H1 (cell line): Measurements from ENCODE around the gene FMN2. TPM values are rescaled to one million over a fixed set of nuclear protein-coding genes. Genes with fewer than 3 reads are reported as not detected.

Experiments
- CTCF ChIA-PET: fragments of 300-600 bp; sonication (Branson Sonifier 250); formaldehyde crosslinking; loops from one replicate; lab custom pipeline; 2021; ENCODE audit not compliant: partially characterized antibody; lab: Charles Lee
- POLR2A ChIA-PET: fragments of 300-600 bp; sonication (Branson Sonifier 250); formaldehyde crosslinking; loops from one replicate; lab custom pipeline; 2021; ENCODE audit warnings: inconsistent platforms; ENCODE audit not compliant: partially characterized antibody; lab: Charles Lee
- DNase-seq, 2 experiments: peaks; one replicate each; pipeline versions ENCODE4 v3.0.0 to v3.0.0-alpha.2; 2010 to 2022; ENCODE audit warnings: low spot score in 2 of 2, low read depth in 1 of 2, mixed read lengths in 1 of 2
- FAIRE-seq: peaks from 2 replicates; lab custom pipeline; 2011; peaks lifted over from hg19 to GRCh38; lab: Jason Lieb, UNC
- H2AFZ ChIP-seq: 2 replicates; pipeline ENCODE4 v1.8.1; 2012; ENCODE audit warnings: low read length, inconsistent platforms
- H2AK5ac ChIP-seq: 2 replicates; pipeline ENCODE4 v1.6.1; 2013; ENCODE audit warnings: low read depth, low read length
- H2BK120ac ChIP-seq: replicated peaks from 2 replicates; pipeline ENCODE3; 2013; ENCODE audit warnings: low read depth, low read length, inconsistent platforms
- H2BK12ac ChIP-seq: 2 replicates; pipeline ENCODE4 v1.6.1; 2013; ENCODE audit warnings: low read depth, low read length
- H2BK15ac ChIP-seq: 2 replicates; pipeline ENCODE4 v1.6.1; 2013; ENCODE audit warnings: low read length
- H2BK20ac ChIP-seq: 2 replicates; pipeline ENCODE4 v1.6.1; 2013; ENCODE audit warnings: low read length
- H2BK5ac ChIP-seq: 2 replicates; pipeline ENCODE4 v1.6.1; 2013; ENCODE audit warnings: low read depth, low read length
- H3K14ac ChIP-seq: 2 replicates; pipeline ENCODE4 v1.6.1; 2013; ENCODE audit warnings: inconsistent platforms; ENCODE audit not compliant: insufficient read length
- H3K18ac ChIP-seq: 2 replicates; pipeline ENCODE4 v1.6.1; 2013; ENCODE audit warnings: low read length; ENCODE audit errors: extremely low read depth
- H3K23ac ChIP-seq: 2 replicates; pipeline ENCODE4 v1.6.1; 2013; ENCODE audit warnings: inconsistent platforms; ENCODE audit not compliant: insufficient read length
- H3K23me2 ChIP-seq: 2 replicates; pipeline ENCODE4 v1.6.1; 2013; ENCODE audit warnings: low read depth, low read length
- H3K27ac ChIP-seq: 2 replicates; pipeline ENCODE4 v1.6.1; 2011; ENCODE audit warnings: low read depth, low read length, inconsistent platforms
- H3K27me3 ChIP-seq, 4 experiments: replicated peaks in 1 of 4; 1 replicate in 1 of 4; 2 replicates in 3 of 4; pipeline versions ENCODE4 v1.6.1 to v1.8.1; 2011 to 2013; ENCODE audit warnings: low read length in 3 of 4, mild to moderate bottlenecking in 3 of 4, inconsistent platforms in 2 of 4, mixed read lengths in 2 of 4, moderate library complexity in 1 of 4; ENCODE audit not compliant: control insufficient read depth in 3 of 4, insufficient read depth in 3 of 4; ENCODE audit errors: extremely low read depth in 1 of 4
- H3K36me3 ChIP-seq, 4 experiments: 2 replicates each; pipeline versions ENCODE4 v1.6.1 to v1.8.1; 2011 to 2013; ENCODE audit warnings: mild to moderate bottlenecking in 4 of 4, low read length in 3 of 4, moderate library complexity in 2 of 4, control low read depth in 1 of 4, inconsistent platforms in 1 of 4; ENCODE audit not compliant: insufficient read depth in 4 of 4, control insufficient read depth in 2 of 4
- H3K4ac ChIP-seq: replicated peaks from 2 replicates; pipeline ENCODE3; 2013; ENCODE audit warnings: low read length, low read depth, mixed read lengths, inconsistent platforms; ENCODE audit not compliant: insufficient read length
- H3K4me1 ChIP-seq, 4 experiments: replicated peaks in 1 of 4; 1 replicate in 1 of 4; 2 replicates in 3 of 4; pipeline versions ENCODE4 v1.6.1 to v1.8.1; 2011 to 2013; ENCODE audit warnings: low read length in 3 of 4, inconsistent platforms in 2 of 4, mixed read lengths in 1 of 4; ENCODE audit not compliant: insufficient read depth in 4 of 4, control insufficient read depth in 3 of 4
- H3K4me2 ChIP-seq, 2 experiments: 2 replicates each; pipeline versions ENCODE4 v1.6.1 to v1.8.1; 2011 to 2013; ENCODE audit warnings: low read depth in 2 of 2, low read length in 2 of 2, control low read depth in 1 of 2, inconsistent platforms in 1 of 2, mild to moderate bottlenecking in 1 of 2; ENCODE audit not compliant: insufficient read depth in 1 of 2
- H3K4me3 ChIP-seq, 4 experiments: fragments of 200-600, 300-600 bp in 1 of 4; sonication (generic), shearing (Covaris generic), sonication (Bioruptor Twin) in 1 of 4; 2 replicates each; pipeline versions ENCODE4 v1.5.1 to v1.8.1; 2011 to 2016; ENCODE audit warnings: low read length in 4 of 4, low read depth in 3 of 4, control low read depth in 2 of 4, inconsistent platforms in 2 of 4, mild to moderate bottlenecking in 2 of 4, mixed read lengths in 1 of 4, moderate library complexity in 1 of 4; ENCODE audit not compliant: insufficient read depth in 2 of 4; ENCODE audit errors: extremely low read depth in 1 of 4
- H3K56ac ChIP-seq: replicated peaks from 2 replicates; pipeline ENCODE3; 2013; ENCODE audit warnings: low read depth, mild to moderate bottlenecking, mixed read lengths, low read length, inconsistent platforms; ENCODE audit not compliant: insufficient read length
- H3K79me1 ChIP-seq: 2 replicates; pipeline ENCODE4 v1.6.1; 2013; ENCODE audit warnings: low read depth, low read length, control low read depth
- H3K79me2 ChIP-seq, 2 experiments: 2 replicates each; pipeline versions ENCODE4 v1.6.1 to v1.8.1; 2012 to 2013; ENCODE audit warnings: low read length in 2 of 2, mild to moderate bottlenecking in 2 of 2, inconsistent platforms in 1 of 2; ENCODE audit not compliant: insufficient read depth in 2 of 2, control insufficient read depth in 1 of 2
- H3K9ac ChIP-seq, 4 experiments: replicated peaks in 1 of 4; 1 replicate in 1 of 4; 2 replicates in 3 of 4; pipeline versions ENCODE4 v1.6.1 to v1.8.1; 2011 to 2013; ENCODE audit warnings: low read depth in 3 of 4, low read length in 3 of 4, control low read depth in 2 of 4, mild to moderate bottlenecking in 2 of 4, moderate library complexity in 2 of 4, inconsistent platforms in 1 of 4; ENCODE audit errors: extremely low read depth in 1 of 4
- H3K9me3 ChIP-seq, 2 experiments: 2 replicates each; pipeline versions ENCODE4 v1.6.1 to v1.8.1; 2012 to 2013; ENCODE audit warnings: mild to moderate bottlenecking in 2 of 2, moderate library complexity in 2 of 2, control low read depth in 1 of 2, inconsistent platforms in 1 of 2, low read depth in 1 of 2, low read length in 1 of 2, mixed read lengths in 1 of 2; ENCODE audit not compliant: insufficient read depth in 2 of 2
- H4K20me1 ChIP-seq, 2 experiments: replicated peaks in 1 of 2; 2 replicates each; pipeline versions ENCODE3 to v1.8.1; 2011 to 2013; ENCODE audit warnings: inconsistent platforms in 2 of 2, low read length in 2 of 2, mild to moderate bottlenecking in 1 of 2; ENCODE audit not compliant: insufficient read depth in 2 of 2, control insufficient read depth in 1 of 2
- H4K5ac ChIP-seq: 2 replicates; pipeline ENCODE4 v1.6.1; 2013; ENCODE audit warnings: low read length, low read depth, mixed read lengths, inconsistent platforms; ENCODE audit not compliant: insufficient read length
- H4K8ac ChIP-seq: 2 replicates; pipeline ENCODE4 v1.8.0; 2013; ENCODE audit warnings: mild to moderate bottlenecking, moderate library complexity, low read length, inconsistent platforms; ENCODE audit not compliant: insufficient read depth; ENCODE audit errors: extremely low read depth
- H4K91ac ChIP-seq: replicated peaks from 2 replicates; pipeline ENCODE3; 2013; ENCODE audit warnings: low read length, mixed read lengths, inconsistent platforms; ENCODE audit not compliant: insufficient read length
- ATF3 ChIP-seq: IDR thresholded peaks from 2 replicates; pipeline ENCODE4 v1.6.1; 2011; ENCODE audit warnings: low read depth, mild to moderate bottlenecking, low read length; ENCODE audit not compliant: insufficient read depth
- BACH1 ChIP-seq: IDR thresholded peaks from 2 replicates; pipeline ENCODE4 v1.6.1; 2012; ENCODE audit warnings: low read length, improper control_type of control experiment
- CHD1 ChIP-seq: IDR thresholded peaks from 2 replicates; pipeline ENCODE4 v1.6.1; 2012; ENCODE audit warnings: low read depth, low read length, improper control_type of control experiment
- CREB1 ChIP-seq: IDR thresholded peaks from 2 replicates; pipeline ENCODE4 v1.6.1; 2012; ENCODE audit warnings: inconsistent platforms
- EP300 ChIP-seq, 2 experiments: IDR thresholded peaks; 1 replicate in 1 of 2; 2 replicates in 1 of 2; pipeline ENCODE4 v1.6.1; 2011 to 2012; ENCODE audit warnings: low read depth in 2 of 2, low read length in 2 of 2, mild to moderate bottlenecking in 2 of 2, borderline replicate concordance in 1 of 2, inconsistent platforms in 1 of 2, moderate library complexity in 1 of 2
- KDM4A ChIP-seq: IDR thresholded peaks from one replicate; pipeline ENCODE4 v1.7.1; 2012; ENCODE audit warnings: low read depth, mild to moderate bottlenecking, moderate library complexity, low read length, inconsistent platforms; ENCODE audit not compliant: severe bottlenecking
- MAX ChIP-seq: IDR thresholded peaks from 2 replicates; pipeline ENCODE4 v1.6.1; 2012; ENCODE audit warnings: inconsistent platforms
- NANOG ChIP-seq: IDR thresholded peaks from 2 replicates; pipeline ENCODE4 v1.6.1; 2011; ENCODE audit warnings: low read length, low read depth, mild to moderate bottlenecking, inconsistent platforms; ENCODE audit not compliant: insufficient read depth, poor library complexity, severe bottlenecking
- RAD21 ChIP-seq, 2 experiments: IDR thresholded peaks in 1 of 2; conservative IDR thresholded peaks in 1 of 2; 2 replicates each; pipeline ENCODE4 v1.6.1; 2011; ENCODE audit warnings: low read depth in 2 of 2, low read length in 2 of 2, improper control_type of control experiment in 1 of 2, inconsistent platforms in 1 of 2, mild to moderate bottlenecking in 1 of 2, moderate library complexity in 1 of 2
- RFX5 ChIP-seq: IDR thresholded peaks from 2 replicates; pipeline ENCODE4 v1.6.1; 2011; ENCODE audit warnings: low read depth, low read length, improper control_type of control experiment, borderline replicate concordance
- SP1 ChIP-seq: IDR thresholded peaks from 2 replicates; pipeline ENCODE4 v1.6.1; 2011; ENCODE audit warnings: low read depth, low read length
- SP2 ChIP-seq: IDR thresholded peaks from 2 replicates; pipeline ENCODE4 v1.6.1; 2012; ENCODE audit warnings: mild to moderate bottlenecking, low read length, inconsistent platforms
- TAF1 ChIP-seq: IDR thresholded peaks from 2 replicates; pipeline ENCODE4 v1.6.1; 2011; ENCODE audit warnings: mild to moderate bottlenecking, low read depth, low read length
- TEAD4 ChIP-seq: IDR thresholded peaks from 2 replicates; pipeline ENCODE4 v1.6.1; 2012; ENCODE audit warnings: low read depth, low read length, inconsistent platforms, mixed read lengths
- WGBS, 2 experiments: shearing (Covaris generic) in 1 of 2; methylation state at CpG; one replicate each; pipeline versions ENCODE4 v1.1.6 to v1.1.7; 2013 to 2015; ENCODE audit warnings: low lambda C conversion rate in 2 of 2, mixed read lengths in 2 of 2, inconsistent platforms in 1 of 2, low coverage in 1 of 2, missing lambda C conversion rate in 1 of 2; ENCODE audit not compliant: insufficient replicate concordance in 2 of 2, insufficient coverage in 1 of 2, insufficient read length in 1 of 2; ENCODE audit errors: extremely low coverage in 1 of 2, missing lambda C conversion rate in 1 of 2; 5-methylcytosine and 5-hydroxymethylcytosine counted together
- polyA plus RNA-seq, 7 experiments: library from polyadenylated mRNA; depleted of rRNA in 3 of 7; stranded (reverse) in 5 of 7; unstranded in 2 of 7; fragments of >200 nt in 5 of 7; fragments of 200-250 nt in 2 of 7; gene quantifications; 1 replicate in 5 of 7; 2 replicates in 1 of 7; 4 replicates in 1 of 7; pipeline versions ENCODE4 v1.2.1 to v1.2.3, GENCODE V29; 2011 to 2013; ENCODE audit warnings: missing spikeins in 2 of 7, mixed read lengths in 2 of 7
- total RNA-seq: library from RNA; stranded (reverse); fragmentation: NEBNext Ultra II Directional; extraction: Animal tissue kit (Norgen Biotek cat#: 25700); gene quantifications from 2 replicates; pipeline ENCODE4 v1.2.1, GENCODE V29; 2021

Gene FMN2
- total and polyA plus RNA-seq, 2 of the 8 experiments (the other 6 are each of a cell fraction or from before 2014, with no cell fraction given): 0.83 to 2.0 TPM

GRCh38 chr1:240198376-240198775, 106.7 kb downstream of the FMN2 start:
- Histone ChIP-seq H3K18ac (no peak overlapping the region), H3K4me3 (no peak overlapping the region), H3K56ac (no peak overlapping the region), H3K4me2 (no peak overlapping the region), H2BK20ac (no peak overlapping the region), H3K23ac (no peak overlapping the region), H3K14ac (no peak overlapping the region), H3K23me2 (no peaks in the 10 kb centered on the region), H2AK5ac (no peak overlapping the region), H2AFZ (no peak overlapping the region), H4K8ac (no peak overlapping the region), H4K20me1 (no peaks in the 10 kb centered on the region), H4K91ac (no peak overlapping the region), H3K4ac (no peak overlapping the region), H3K4me1 (no peaks in the 10 kb centered on the region), H3K79me1 (no peaks in the 10 kb centered on the region), H2BK120ac (no peak overlapping the region), H3K27ac (no peak overlapping the region), H3K36me3 (no peaks in the 10 kb centered on the region; a peak in 1 of 8 replicates), H4K5ac (no peak overlapping the region), H3K79me2 (no peaks in the 10 kb centered on the region), H2BK12ac (no peak overlapping the region), H2BK15ac (no peak overlapping the region), H3K9me3 (0 out of 4 replicates have a peak, but pooled peaks cover 0 to 5% of the 10 kb centered on the region in 2 experiments), H3K27me3 (peaks cover 0 to 1% (median 0%) of the 10 kb centered on the region in 4 experiments; a peak in 1 of 7 replicates), H2BK5ac (no peak overlapping the region), H3K9ac (no peak overlapping the region)
- POLR2A ChIA-PET: no interaction called here
- WGBS, 2 experiments: 85% methylated on average over 4 of the region's 4 CpGs; no CpG with 5 or more reads in 1 of the 2 experiments
- CTCF ChIA-PET: interaction anchor here (1.4 to 1.8 kb wide), 2 partner anchors 9 to 13 kb away, joined by 4 to 11 read pairs; no protein-coding TSS in a partner anchor
- no peak for FAIRE-seq
- TF ChIP-seq KDM4A (no peak), TAF1 (no peak), CREB1 (no peak), NANOG (no peak), RAD21 (IDR thresholded peaks at IDR 0.05 in 1 of 2, conservative IDR thresholded peaks at IDR 0.05 in 1 of 2; ENCODE audit: low read depth in 2 of 2, low read length in 2 of 2) (no peak), CHD1 (no peak), EP300 (IDR thresholded peaks at IDR 0.05; ENCODE audit: borderline replicate concordance in 1 of 2, low read depth in 2 of 2, low read length in 2 of 2) (no peak), BACH1 (no peak), TEAD4 (no peak), SP2 (no peak), ATF3 (no peak), MAX (no peak), RFX5 (no peak), SP1 (no peak)
- no peak for DNase-seq
